ENCODE measurements around the gene LRFN2. TPM values are rescaled to one million over a fixed set of nuclear protein-coding genes. Genes with fewer than 3 reads are reported as not detected.

LRFN2 gene
- total and polyA plus RNA-seq, 2 donors (not counting 1 experiment from before 2014, with no cell fraction given) = not detected

GRCh38 chr6:40349123-40349900, 237.9 kb downstream of the LRFN2 start:
- CTCF ChIA-PET = no interaction called here
- no peak overlapping the region for H3K4me3 ChIP-seq (ENCODE audit: control extremely low read depth in 1 of 5, extremely low read depth in 1 of 5, insufficient read depth in 1 of 5, low read depth in 2 of 5, low read length in 4 of 5)
- WGBS (ENCODE audit: insufficient coverage) = 61% methylated on average over 5 of the region's 11 CpGs
- Mint-ChIP-seq H3K27me3 (peaks cover 4% of the 10 kb centered on the region), H3K4me3 (no peak overlapping the region), H3K27ac (no peak overlapping the region), H3K9me3 (ENCODE audit: insufficient read depth) (no peaks in the 10 kb centered on the region), H3K4me1 (no peaks in the 10 kb centered on the region)
- H2AFZ ChIP-seq (ENCODE audit: insufficient read depth, low read depth, low read length, poor library complexity, severe bottlenecking) = no peak overlapping the region
- H4K20me1 ChIP-seq (ENCODE audit: control insufficient read depth, insufficient read depth, low read length, poor library complexity, severe bottlenecking) = no peaks in the 10 kb centered on the region
- no peak overlapping the region for H3K9ac ChIP-seq (ENCODE audit: low read length)
- H3K9me3 ChIP-seq (ENCODE audit: control extremely low read depth in 1 of 3, control insufficient read depth in 2 of 3, insufficient read depth in 1 of 3, low read length in 2 of 3) = no peaks in the 10 kb centered on the region
- ATAC-seq (ENCODE audit: low read depth) (no peak), DNase-seq (no peak)
- TF ChIP-seq CTCF (IDR thresholded peaks at IDR 0.05) (no peak), EZH2 (IDR thresholded peaks at IDR 0.05; ENCODE audit: borderline replicate concordance, insufficient read depth, low read depth, low read length, poor library complexity, severe bottlenecking) (no peak)
- no peak overlapping the region for H3K27ac ChIP-seq (ENCODE audit: low read length in 2 of 2)
- H3K4me2 ChIP-seq (replicated peaks; ENCODE audit: low read depth, low read length, poor library complexity, severe bottlenecking) = no peak overlapping the region
- H3K27me3 ChIP-seq (replicated peaks in 1 of 4; ENCODE audit: control extremely low read depth in 1 of 4, control insufficient read depth in 3 of 4, insufficient read depth in 4 of 4, low read length in 3 of 4) = no peaks in the 10 kb centered on the region
- no peaks in the 10 kb centered on the region for H3K36me3 ChIP-seq (replicated peaks in 1 of 2; ENCODE audit: control extremely low read depth in 1 of 2, control insufficient read depth in 1 of 2, extremely low read depth in 1 of 2, insufficient read depth in 2 of 2, low read length in 1 of 2)
- H3K79me2 ChIP-seq (ENCODE audit: control insufficient read depth, insufficient read depth, low read length) = no peaks in the 10 kb centered on the region
- intact Hi-C loops (cut with micrococcal nuclease) = no loop called here
- POLR2A ChIA-PET = no interaction called here
- H3K4me1 ChIP-seq (ENCODE audit: control insufficient read depth in 2 of 2, insufficient read depth in 2 of 2, low read length in 2 of 2) = no peaks in the 10 kb centered on the region

- DNase-seq (no peak), ATAC-seq (ENCODE audit: low read depth) (no peak)
- Histone ChIP-seq H3K4me2 (replicated peaks; ENCODE audit: low read depth, low read length, poor library complexity, severe bottlenecking) (no peak overlapping the region), H3K27me3 (replicated peaks in 1 of 4; ENCODE audit: control extremely low read depth in 1 of 4, control insufficient read depth in 3 of 4, insufficient read depth in 4 of 4, low read length in 3 of 4) (no peaks in the 10 kb centered on the region), H3K9ac (ENCODE audit: low read length) (no peak overlapping the region), H2AFZ (ENCODE audit: insufficient read depth, low read depth, low read length, poor library complexity, severe bottlenecking) (no peak overlapping the region), H3K4me3 (ENCODE audit: control extremely low read depth in 1 of 5, extremely low read depth in 1 of 5, insufficient read depth in 1 of 5, low read depth in 2 of 5, low read length in 4 of 5) (no peak overlapping the region), H4K20me1 (ENCODE audit: control insufficient read depth, insufficient read depth, low read length, poor library complexity, severe bottlenecking) (no peaks in the 10 kb centered on the region), H3K36me3 (replicated peaks in 1 of 2; ENCODE audit: control extremely low read depth in 1 of 2, control insufficient read depth in 1 of 2, extremely low read depth in 1 of 2, insufficient read depth in 2 of 2, low read length in 1 of 2) (no peaks in the 10 kb centered on the region), H3K4me1 (ENCODE audit: control insufficient read depth in 2 of 2, insufficient read depth in 2 of 2, low read length in 2 of 2) (no peaks in the 10 kb centered on the region), H3K9me3 (ENCODE audit: control extremely low read depth in 1 of 3, control insufficient read depth in 2 of 3, insufficient read depth in 1 of 3, low read length in 2 of 3) (no peaks in the 10 kb centered on the region), H3K27ac (ENCODE audit: low read length in 2 of 2) (no peak overlapping the region), H3K79me2 (ENCODE audit: control insufficient read depth, insufficient read depth, low read length) (no peaks in the 10 kb centered on the region)
- Mint-ChIP-seq H3K27ac (no peak overlapping the region), H3K4me1 (no peaks in the 10 kb centered on the region), H3K9me3 (ENCODE audit: insufficient read depth) (no peaks in the 10 kb centered on the region), H3K27me3 (peaks cover 4% of the 10 kb centered on the region), H3K4me3 (no peak overlapping the region)
- TF ChIP-seq EZH2 (IDR thresholded peaks at IDR 0.05; ENCODE audit: borderline replicate concordance, insufficient read depth, low read depth, low read length, poor library complexity, severe bottlenecking) (no peak), CTCF (IDR thresholded peaks at IDR 0.05) (no peak)
- ChIA-PET POLR2A (no interaction called here), CTCF (no interaction called here)
- 92% methylated on average over 4 of the region's 4 CpGs for WGBS (ENCODE audit: insufficient coverage)
- intact Hi-C loops (cut with micrococcal nuclease) = no loop called here
Observed at GRCh38 chr6:40348591-40348990, 238.6 kb downstream of the LRFN2 start.
